ENCODE data around the gene FAM110C.

The FAM110C gene

DNA sequence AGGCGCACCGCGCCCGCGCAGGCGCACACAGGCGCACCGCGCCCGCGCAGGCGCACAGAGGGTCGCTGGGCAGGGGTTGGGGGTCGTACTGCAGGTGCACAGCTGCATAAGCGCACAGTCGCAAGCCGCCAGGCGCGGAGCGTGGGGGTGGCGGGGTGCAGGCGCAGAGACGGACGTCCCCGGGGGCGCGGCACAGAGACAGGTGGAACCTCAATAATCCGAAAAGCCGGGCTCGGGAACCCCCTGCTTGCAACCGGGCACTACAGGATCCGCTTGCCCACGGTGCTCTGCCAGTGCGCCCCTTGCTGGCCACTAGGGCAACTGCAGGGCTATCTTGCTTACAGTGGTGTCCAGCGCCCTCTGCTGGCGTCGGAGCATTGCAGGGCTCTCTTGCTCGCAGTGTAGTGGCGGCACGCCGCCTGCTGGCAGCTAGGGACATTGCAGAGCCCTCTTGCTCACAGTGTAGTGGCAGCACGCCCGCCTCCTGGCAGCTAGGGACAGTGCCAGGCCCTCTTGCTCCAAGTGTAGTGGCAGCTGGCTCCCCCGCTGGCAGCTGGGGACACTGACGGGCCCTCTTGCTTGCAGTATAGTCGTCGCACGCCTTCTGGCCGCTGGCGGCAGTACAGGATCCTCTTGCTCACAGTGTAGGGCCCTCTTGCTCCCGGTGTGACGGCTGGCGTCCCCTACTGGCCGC, 34.9 kb downstream of the FAM110C start:
- no peak for TF ChIP-seq JUND (IDR thresholded peaks at IDR 0.05; ENCODE audit: low read depth)
- in situ Hi-C loops (cut with HindIII; ENCODE audit: low pct_unique_long_range_greater_than_20kb, low sequenced_read_pairs), result no loop called here
- DNase-seq (ENCODE audit: low read depth in 1 of 2, low spot score in 1 of 2), result peak in 1 of 2 experiments; percentile 83

DNA sequence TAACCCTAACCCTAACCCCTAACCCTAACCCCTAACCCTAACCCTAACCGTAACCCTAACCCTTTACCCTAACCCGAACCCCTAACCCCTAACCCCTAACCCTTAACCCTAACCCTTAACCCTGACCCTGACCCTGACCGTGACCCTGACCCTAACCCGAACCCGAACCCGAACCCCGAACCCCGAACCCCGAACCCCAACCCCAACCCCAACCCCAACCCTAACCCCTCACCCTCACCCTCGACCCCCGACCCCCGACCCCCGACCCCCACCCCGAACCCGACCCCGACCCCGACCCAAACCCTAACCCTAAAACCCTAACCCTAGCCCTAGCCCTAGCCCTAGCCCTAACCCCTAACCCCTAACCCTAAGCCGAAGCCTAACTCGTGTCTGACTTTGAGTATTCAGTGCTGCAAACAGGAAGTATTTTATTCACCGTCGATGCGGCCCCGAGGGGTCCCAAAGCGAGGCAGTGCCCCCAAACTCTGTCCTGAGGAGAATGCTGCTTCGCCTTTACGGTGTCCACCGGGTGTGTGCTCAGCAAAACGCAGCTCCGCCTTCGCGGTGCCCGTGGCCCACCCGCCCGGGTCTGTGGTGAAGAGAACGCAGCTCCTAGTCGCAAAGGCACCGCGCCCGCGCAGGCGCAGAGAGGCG, 36.0 kb downstream of the FAM110C start:
- no peak for TF ChIP-seq JUND (IDR thresholded peaks at IDR 0.05; ENCODE audit: low read depth)
- DNase-seq (ENCODE audit: low read depth in 1 of 2, low spot score in 1 of 2), result no peak
- in situ Hi-C loops (cut with HindIII; ENCODE audit: low pct_unique_long_range_greater_than_20kb, low sequenced_read_pairs), result no loop called here
